ENCODE measurements around the gene PPM1J.
A peak's percentile ranks its signal among the peaks of the same experiment; 100 is the strongest.

PPM1J gene

DNA sequence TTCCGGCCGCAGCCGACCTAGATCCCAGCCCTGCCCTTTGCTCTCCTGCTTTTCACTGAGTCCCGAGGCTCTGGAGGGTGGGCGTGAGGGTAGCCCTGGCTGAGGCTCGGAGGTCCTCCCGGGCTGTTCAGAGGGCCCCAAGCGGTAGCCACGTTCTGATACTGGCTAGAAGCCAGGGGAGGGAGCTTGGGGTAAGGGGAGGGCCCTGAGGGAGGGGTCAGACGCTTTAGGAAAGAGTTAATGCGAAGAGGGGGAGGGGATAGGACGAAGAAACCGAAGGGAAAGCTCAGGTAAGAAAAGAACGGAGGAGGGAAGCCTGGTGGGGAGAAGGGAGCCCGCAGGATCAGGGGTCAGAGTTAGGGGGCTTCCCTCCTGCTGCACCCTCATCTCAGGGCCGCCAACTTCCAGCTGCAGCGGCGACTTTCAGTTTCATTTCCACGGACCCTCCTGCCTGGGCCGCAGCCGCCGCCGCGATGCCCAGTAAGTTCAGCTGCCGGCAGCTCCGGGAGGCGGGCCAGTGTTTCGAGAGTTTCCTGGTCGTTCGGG lies 40.6 kb downstream of the PPM1J start, which contains the start of gene MOV10:
Gene MOV10, plus strand, starts transcription at position 220 of the 546 bp plus-strand sequence. Its CDS starts 254 bp downstream, at position 474.
- DNase-seq (ENCODE audit: low read depth), result peak; percentile 77
- peak within 1 kb of the TSS; percentile 78 for H3K4me3 ChIP-seq (ENCODE audit: low read depth, low read length)
- TF ChIP-seq, protein P1, sequence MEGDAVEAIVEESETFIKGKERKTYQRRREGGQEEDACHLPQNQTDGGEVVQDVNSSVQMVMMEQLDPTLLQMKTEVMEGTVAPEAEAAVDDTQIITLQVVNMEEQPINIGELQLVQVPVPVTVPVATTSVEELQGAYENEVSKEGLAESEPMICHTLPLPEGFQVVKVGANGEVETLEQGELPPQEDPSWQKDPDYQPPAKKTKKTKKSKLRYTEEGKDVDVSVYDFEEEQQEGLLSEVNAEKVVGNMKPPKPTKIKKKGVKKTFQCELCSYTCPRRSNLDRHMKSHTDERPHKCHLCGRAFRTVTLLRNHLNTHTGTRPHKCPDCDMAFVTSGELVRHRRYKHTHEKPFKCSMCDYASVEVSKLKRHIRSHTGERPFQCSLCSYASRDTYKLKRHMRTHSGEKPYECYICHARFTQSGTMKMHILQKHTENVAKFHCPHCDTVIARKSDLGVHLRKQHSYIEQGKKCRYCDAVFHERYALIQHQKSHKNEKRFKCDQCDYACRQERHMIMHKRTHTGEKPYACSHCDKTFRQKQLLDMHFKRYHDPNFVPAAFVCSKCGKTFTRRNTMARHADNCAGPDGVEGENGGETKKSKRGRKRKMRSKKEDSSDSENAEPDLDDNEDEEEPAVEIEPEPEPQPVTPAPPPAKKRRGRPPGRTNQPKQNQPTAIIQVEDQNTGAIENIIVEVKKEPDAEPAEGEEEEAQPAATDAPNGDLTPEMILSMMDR (IDR thresholded peaks at IDR 0.05; ENCODE audit: low read depth, low read length), result no peak
- TF ChIP-seq, protein P2, sequence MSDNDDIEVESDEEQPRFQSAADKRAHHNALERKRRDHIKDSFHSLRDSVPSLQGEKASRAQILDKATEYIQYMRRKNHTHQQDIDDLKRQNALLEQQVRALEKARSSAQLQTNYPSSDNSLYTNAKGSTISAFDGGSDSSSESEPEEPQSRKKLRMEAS (IDR thresholded peaks at IDR 0.05; ENCODE audit: low read depth, low read length), result 0 out of 2 replicates have a peak, but pooled peaks have one; percentile 18
- no peak for TF ChIP-seq MYC (IDR thresholded peaks at IDR 0.05; ENCODE audit: low read depth, low read length)
- peak; percentile 29 for TF ChIP-seq POLR2A (IDR thresholded peaks at IDR 0.05; ENCODE audit: extremely low read depth, insufficient read length)

DNA sequence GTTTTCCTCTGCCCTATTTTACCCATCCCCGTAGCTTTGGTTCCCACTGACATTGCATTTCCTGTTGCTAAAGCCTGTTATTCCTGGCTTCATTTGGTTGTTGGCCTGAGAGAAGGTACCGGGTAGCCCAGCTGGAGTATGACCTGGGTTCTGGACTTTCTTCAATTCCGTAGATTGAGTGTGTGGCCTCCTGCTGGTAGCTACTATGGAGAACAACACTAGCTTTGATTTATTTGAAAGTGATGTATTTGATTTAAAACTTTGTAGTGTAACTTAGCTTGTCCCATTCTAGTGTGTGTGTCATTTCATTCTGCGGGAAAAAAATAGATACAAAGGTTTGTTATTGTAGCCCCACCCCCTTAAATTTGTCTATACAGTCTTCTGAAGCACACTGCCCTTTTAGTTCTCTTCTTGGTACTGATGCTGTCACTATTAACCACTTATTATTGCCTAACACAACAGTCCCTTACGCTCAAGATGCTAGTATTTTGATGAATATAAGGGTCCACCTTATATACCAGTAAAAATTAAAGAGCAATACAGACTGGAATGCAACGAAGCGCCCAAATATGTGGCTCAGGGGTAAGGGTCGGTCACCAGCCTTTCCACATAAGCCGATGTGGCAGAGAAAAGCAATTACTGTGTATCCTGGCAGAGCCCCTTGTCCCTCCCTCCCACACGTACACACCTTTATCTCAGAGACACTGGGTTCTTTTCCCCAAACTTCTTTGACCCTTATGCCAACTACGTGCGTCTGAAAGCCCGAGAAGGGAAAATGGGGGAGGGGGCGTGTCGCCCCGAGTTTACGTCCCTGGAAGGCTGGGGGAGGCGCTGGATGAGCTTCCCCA lies 41.3 kb downstream of the PPM1J start:
- DNase-seq (ENCODE audit: low read depth), result peak; percentile 34
- TF ChIP-seq, protein P2 (IDR thresholded peaks at IDR 0.05; ENCODE audit: low read depth, low read length), result no peak
- TF ChIP-seq, protein P1 (IDR thresholded peaks at IDR 0.05; ENCODE audit: low read depth, low read length), result peak; percentile 16
- H3K4me3 ChIP-seq (ENCODE audit: low read depth, low read length), result peak overlapping the region; percentile 78

DNA sequence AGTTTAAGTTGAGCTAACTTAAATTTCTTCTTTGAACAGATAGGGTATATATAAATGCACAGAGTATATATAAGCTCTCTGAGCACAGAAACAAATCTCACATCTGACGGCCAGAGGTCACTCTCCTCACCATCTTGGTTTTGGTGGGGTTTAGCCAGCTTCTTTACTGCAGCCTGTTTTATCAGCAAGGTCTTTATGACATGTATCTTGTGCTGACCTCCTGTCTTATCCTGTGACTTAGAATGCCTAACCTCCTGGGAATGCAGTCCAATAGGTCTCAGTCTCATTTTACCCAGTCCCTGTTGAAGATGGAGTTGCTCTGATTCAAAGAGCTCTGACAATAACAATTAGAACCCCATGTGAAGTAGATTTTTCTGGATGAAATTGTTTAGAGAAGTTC lies 42.3 kb downstream of the PPM1J start:
- no peak overlapping the region for H3K4me3 ChIP-seq (ENCODE audit: low read depth, low read length)
- TF ChIP-seq POLR2A (IDR thresholded peaks at IDR 0.05; ENCODE audit: extremely low read depth, insufficient read length), result no peak
- TF ChIP-seq, protein P2 (IDR thresholded peaks at IDR 0.05; ENCODE audit: low read depth, low read length), result no peak
- TF ChIP-seq, protein P1 (IDR thresholded peaks at IDR 0.05; ENCODE audit: low read depth, low read length), result no peak
- TF ChIP-seq MYC (IDR thresholded peaks at IDR 0.05; ENCODE audit: low read depth, low read length), result no peak
- no peak for DNase-seq (ENCODE audit: low read depth)

DNA sequence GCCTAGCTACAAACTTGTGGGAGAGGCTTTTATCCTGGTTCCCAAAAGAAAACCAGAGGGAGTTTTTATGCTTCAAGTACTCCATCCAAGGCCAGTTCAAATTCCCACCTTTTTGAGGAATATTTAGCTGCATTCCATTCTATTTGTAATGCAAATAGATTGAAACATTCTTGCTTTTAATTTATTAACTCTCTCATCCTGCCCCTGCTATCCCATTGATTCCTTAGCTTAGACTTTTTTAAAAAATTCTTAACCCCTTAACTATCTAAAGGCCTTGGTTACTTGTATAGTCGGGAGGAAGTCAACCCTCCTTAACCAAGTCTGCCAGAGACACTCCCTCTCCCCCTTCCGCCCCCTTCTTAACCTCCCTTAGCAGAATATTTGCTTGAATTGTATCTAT lies 43.1 kb downstream of the PPM1J start:
- DNase-seq (ENCODE audit: low read depth), result no peak
- H3K4me3 ChIP-seq (ENCODE audit: low read depth, low read length), result no peak overlapping the region
- TF ChIP-seq, protein P1 (IDR thresholded peaks at IDR 0.05; ENCODE audit: low read depth, low read length), result no peak
- TF ChIP-seq MYC (IDR thresholded peaks at IDR 0.05; ENCODE audit: low read depth, low read length), result no peak
- TF ChIP-seq, protein P2 (IDR thresholded peaks at IDR 0.05; ENCODE audit: low read depth, low read length), result no peak
- TF ChIP-seq POLR2A (IDR thresholded peaks at IDR 0.05; ENCODE audit: extremely low read depth, insufficient read length), result no peak

DNA sequence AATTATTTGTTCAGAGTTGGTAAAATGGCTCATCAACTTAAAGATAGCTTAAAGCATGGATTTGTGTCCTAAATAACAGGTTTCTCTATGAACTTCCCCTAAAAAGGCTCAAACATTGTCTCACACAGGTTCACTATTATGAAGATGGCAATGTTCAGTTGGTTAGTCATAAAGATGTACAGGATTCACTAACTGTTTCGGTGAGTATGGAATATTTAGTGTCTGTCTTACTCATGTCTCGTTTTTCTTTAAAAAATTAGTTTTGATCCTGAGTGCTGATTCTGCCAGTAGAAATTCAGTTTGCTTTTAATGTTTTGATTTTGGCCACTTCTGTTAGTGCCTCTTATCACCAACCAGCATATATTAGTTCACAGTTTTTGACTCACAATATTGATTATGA lies 48.2 kb downstream of the PPM1J start:
- TF ChIP-seq POLR2A (IDR thresholded peaks at IDR 0.05; ENCODE audit: extremely low read depth, insufficient read length), result no peak
- no peak for TF ChIP-seq MYC (IDR thresholded peaks at IDR 0.05; ENCODE audit: low read depth, low read length)
- TF ChIP-seq, protein P1 (IDR thresholded peaks at IDR 0.05; ENCODE audit: low read depth, low read length), result no peak
- TF ChIP-seq, protein P2 (IDR thresholded peaks at IDR 0.05; ENCODE audit: low read depth, low read length), result no peak
- no peak overlapping the region for H3K4me3 ChIP-seq (ENCODE audit: low read depth, low read length)
- no peak for DNase-seq (ENCODE audit: low read depth)

Data from NB4 (cell line).